K562 (cell line): Measurements from ENCODE around the gene HKDC1. TPM values are rescaled to one million over a fixed set of nuclear protein-coding genes. Genes with fewer than 3 reads are reported as not detected.

Experiments used
- FOXK2 ChIP-seq, 2 experiments: fragments of 450-650 bp; IDR thresholded peaks in 1 of 2; conservative IDR thresholded peaks in 1 of 2; 2 replicates each; pipeline ENCODE4 v1.6.1; 2016; ENCODE audit warnings: low read depth in 2 of 2, mild to moderate bottlenecking in 1 of 2
- HDAC6 ChIP-seq: IDR thresholded peaks from 2 replicates; pipeline ENCODE4 v1.6.1; 2012; ENCODE audit warnings: low read depth, mild to moderate bottlenecking, control low read depth, inconsistent platforms, low read length, moderate library complexity
- JUND ChIP-seq, 2 experiments: IDR thresholded peaks; 2 replicates in 1 of 2; 3 replicates in 1 of 2; pipeline ENCODE4 v1.6.1; 2011; ENCODE audit warnings: borderline replicate concordance in 2 of 2, low read depth in 2 of 2, low read length in 2 of 2, improper control_type of control experiment in 1 of 2, missing biosample characterization in 1 of 2, missing genetic modification characterization in 1 of 2, missing genetic modification reagents in 1 of 2
- PBX2 ChIP-seq, 2 experiments: IDR thresholded peaks in 1 of 2; conservative IDR thresholded peaks in 1 of 2; 2 replicates each; pipeline ENCODE4 v1.6.1; 2016; ENCODE audit warnings: low read depth in 2 of 2, mild to moderate bottlenecking in 1 of 2, missing compliant biosample characterization in 1 of 2, missing genetic modification characterization in 1 of 2, moderate library complexity in 1 of 2
- PTTG1 ChIP-seq: fragments of 450-650 bp; IDR thresholded peaks from 2 replicates; pipeline ENCODE4 v1.6.1; 2016; ENCODE audit warnings: low read depth, mild to moderate bottlenecking, missing genetic modification characterization, missing compliant biosample characterization
- SMAD1 ChIP-seq: fragments of 150-350 bp; IDR thresholded peaks from 2 replicates; pipeline ENCODE4 v1.6.1; 2014; ENCODE audit warnings: low read length, low read depth; ENCODE audit not compliant: partially characterized antibody
- USF1 ChIP-seq: sonication (generic); formaldehyde crosslinking; IDR thresholded peaks from 2 replicates; pipeline ENCODE4 v1.9.0; 2022; ENCODE audit warnings: mild to moderate bottlenecking, missing genetic modification reagents
- ZNF232 ChIP-seq: sonication (generic); formaldehyde crosslinking; IDR thresholded peaks from 2 replicates; pipeline ENCODE4 v1.8.0; 2022; ENCODE audit warnings: mild to moderate bottlenecking, missing genetic modification reagents
- ZNF695 ChIP-seq: fragments of 450-650 bp; formaldehyde crosslinking; IDR thresholded peaks from 2 replicates; pipeline ENCODE4 v1.4.0; 2020; ENCODE audit warnings: mild to moderate bottlenecking, moderate library complexity
- ZNF717 ChIP-seq: fragments of 250-450 bp; sonication (Bioruptor Pico); IDR thresholded peaks from 2 replicates; pipeline ENCODE4 v1.5.0; 2021
- ZNF76 ChIP-seq: fragments of 250-450 bp; sonication (Bioruptor Pico); IDR thresholded peaks from 2 replicates; pipeline ENCODE4 v1.4.0; 2020; ENCODE audit warnings: mild to moderate bottlenecking, moderate library complexity, borderline replicate concordance
- polyA plus RNA-seq, 8 experiments: library from polyadenylated mRNA; depleted of rRNA in 4 of 8; stranded (reverse) in 5 of 8; unstranded in 3 of 8; fragments of >200 nt; fragmentation: Nextera tagmentation in 2 of 8; fragmentation: Illumina TruSeq in 1 of 8; extraction: Ambion mirVana in 2 of 8; extraction: Trizol in 1 of 8; gene quantifications; 2 replicates each; pipeline versions ENCODE4 v1.2.1 to v1.2.3, GENCODE V29; 2011 to 2014; ENCODE audit warnings: inconsistent platforms in 1 of 8, missing spikeins in 1 of 8
- total RNA-seq, 7 experiments: library from RNA; depleted of rRNA in 6 of 7; stranded (reverse); fragments of >200 nt in 6 of 7; fragmentation: Illumina TruSeq in 2 of 7; extraction: Trizol in 2 of 7; gene quantifications; 2 replicates each; pipeline versions ENCODE4 v1.2.1 to v1.2.3, GENCODE V29; 2011 to 2021; ENCODE audit warnings: low replicate concordance in 1 of 7
- TF ChIP-seq, protein P1 (sequence below): sonication (generic); formaldehyde crosslinking; IDR thresholded peaks from 2 replicates; pipeline ENCODE4 v1.8.0; 2022; ENCODE audit warnings: mild to moderate bottlenecking, missing genetic modification reagents
- TF ChIP-seq, protein P2 (sequence below): fragments of 250-450 bp; sonication (Bioruptor Pico); IDR thresholded peaks from 2 replicates; pipeline ENCODE4 v1.9.0; 2021; ENCODE audit warnings: mild to moderate bottlenecking, inconsistent platforms
- TF ChIP-seq, protein P3 (sequence below): fragments of 150-350 bp; conservative IDR thresholded peaks from 2 replicates; pipeline ENCODE4 v1.6.1; 2014; ENCODE audit warnings: low read length

Gene HKDC1
- total and polyA plus RNA-seq, 9 of the 15 experiments (the other 6 are each of a cell fraction or from before 2014, with no cell fraction given) = 0.04 to 0.22 (median 0.11) TPM; not detected in 5

- TF ChIP-seq USF1 (peak; percentile 31; the same call in 1 of the 2 replicates), ZNF695 (CRISPR knock-in tag) (no peak), ZNF76 (CRISPR knock-in tag) (0 out of 2 replicates have a peak, but pooled peaks have one; percentile 14), ZNF232 (0 out of 2 replicates have a peak, but pooled peaks have one; percentile 46), FOXK2 (conservative IDR thresholded peaks at IDR 0.05 in 1 of 2, IDR thresholded peaks at IDR 0.05 in 1 of 2; ENCODE audit: low read depth in 2 of 2) (no peak; a peak in 1 of 4 replicates), PBX2 (CRISPR knock-in tag; IDR thresholded peaks at IDR 0.05; ENCODE audit: low read depth) (no peak), PBX2 (tag; conservative IDR thresholded peaks at IDR 0.05; ENCODE audit: low read depth) (peak; percentile 11; the same call in 1 of the 2 replicates), HDAC6 (no peak), PTTG1 (tag) (peak; percentile 36; the same call in 1 of the 2 replicates), SMAD1 (no peak), JUND (IDR thresholded peaks at IDR 0.05; ENCODE audit: borderline replicate concordance, low read depth, low read length) (peak; percentile 77; the same call in 1 of the 2 replicates), JUND (tag; IDR thresholded peaks at IDR 0.05; ENCODE audit: borderline replicate concordance, low read depth, low read length) (no peak), ZNF717 (0 out of 2 replicates have a peak, but pooled peaks have one; percentile 3)
- TF ChIP-seq, protein P1, sequence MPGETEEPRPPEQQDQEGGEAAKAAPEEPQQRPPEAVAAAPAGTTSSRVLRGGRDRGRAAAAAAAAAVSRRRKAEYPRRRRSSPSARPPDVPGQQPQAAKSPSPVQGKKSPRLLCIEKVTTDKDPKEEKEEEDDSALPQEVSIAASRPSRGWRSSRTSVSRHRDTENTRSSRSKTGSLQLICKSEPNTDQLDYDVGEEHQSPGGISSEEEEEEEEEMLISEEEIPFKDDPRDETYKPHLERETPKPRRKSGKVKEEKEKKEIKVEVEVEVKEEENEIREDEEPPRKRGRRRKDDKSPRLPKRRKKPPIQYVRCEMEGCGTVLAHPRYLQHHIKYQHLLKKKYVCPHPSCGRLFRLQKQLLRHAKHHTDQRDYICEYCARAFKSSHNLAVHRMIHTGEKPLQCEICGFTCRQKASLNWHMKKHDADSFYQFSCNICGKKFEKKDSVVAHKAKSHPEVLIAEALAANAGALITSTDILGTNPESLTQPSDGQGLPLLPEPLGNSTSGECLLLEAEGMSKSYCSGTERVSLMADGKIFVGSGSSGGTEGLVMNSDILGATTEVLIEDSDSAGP (CRISPR knock-in tag) = no peak
- TF ChIP-seq, protein P2, sequence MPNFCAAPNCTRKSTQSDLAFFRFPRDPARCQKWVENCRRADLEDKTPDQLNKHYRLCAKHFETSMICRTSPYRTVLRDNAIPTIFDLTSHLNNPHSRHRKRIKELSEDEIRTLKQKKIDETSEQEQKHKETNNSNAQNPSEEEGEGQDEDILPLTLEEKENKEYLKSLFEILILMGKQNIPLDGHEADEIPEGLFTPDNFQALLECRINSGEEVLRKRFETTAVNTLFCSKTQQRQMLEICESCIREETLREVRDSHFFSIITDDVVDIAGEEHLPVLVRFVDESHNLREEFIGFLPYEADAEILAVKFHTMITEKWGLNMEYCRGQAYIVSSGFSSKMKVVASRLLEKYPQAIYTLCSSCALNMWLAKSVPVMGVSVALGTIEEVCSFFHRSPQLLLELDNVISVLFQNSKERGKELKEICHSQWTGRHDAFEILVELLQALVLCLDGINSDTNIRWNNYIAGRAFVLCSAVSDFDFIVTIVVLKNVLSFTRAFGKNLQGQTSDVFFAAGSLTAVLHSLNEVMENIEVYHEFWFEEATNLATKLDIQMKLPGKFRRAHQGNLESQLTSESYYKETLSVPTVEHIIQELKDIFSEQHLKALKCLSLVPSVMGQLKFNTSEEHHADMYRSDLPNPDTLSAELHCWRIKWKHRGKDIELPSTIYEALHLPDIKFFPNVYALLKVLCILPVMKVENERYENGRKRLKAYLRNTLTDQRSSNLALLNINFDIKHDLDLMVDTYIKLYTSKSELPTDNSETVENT (CRISPR knock-in tag) = no peak
- TF ChIP-seq, protein P3, sequence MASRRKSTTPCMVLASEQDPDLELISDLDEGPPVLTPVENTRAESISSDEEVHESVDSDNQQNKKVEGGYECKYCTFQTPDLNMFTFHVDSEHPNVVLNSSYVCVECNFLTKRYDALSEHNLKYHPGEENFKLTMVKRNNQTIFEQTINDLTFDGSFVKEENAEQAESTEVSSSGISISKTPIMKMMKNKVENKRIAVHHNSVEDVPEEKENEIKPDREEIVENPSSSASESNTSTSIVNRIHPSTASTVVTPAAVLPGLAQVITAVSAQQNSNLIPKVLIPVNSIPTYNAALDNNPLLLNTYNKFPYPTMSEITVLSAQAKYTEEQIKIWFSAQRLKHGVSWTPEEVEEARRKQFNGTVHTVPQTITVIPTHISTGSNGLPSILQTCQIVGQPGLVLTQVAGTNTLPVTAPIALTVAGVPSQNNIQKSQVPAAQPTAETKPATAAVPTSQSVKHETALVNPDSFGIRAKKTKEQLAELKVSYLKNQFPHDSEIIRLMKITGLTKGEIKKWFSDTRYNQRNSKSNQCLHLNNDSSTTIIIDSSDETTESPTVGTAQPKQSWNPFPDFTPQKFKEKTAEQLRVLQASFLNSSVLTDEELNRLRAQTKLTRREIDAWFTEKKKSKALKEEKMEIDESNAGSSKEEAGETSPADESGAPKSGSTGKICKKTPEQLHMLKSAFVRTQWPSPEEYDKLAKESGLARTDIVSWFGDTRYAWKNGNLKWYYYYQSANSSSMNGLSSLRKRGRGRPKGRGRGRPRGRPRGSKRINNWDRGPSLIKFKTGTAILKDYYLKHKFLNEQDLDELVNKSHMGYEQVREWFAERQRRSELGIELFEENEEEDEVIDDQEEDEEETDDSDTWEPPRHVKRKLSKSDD = no peak
Observed at GRCh38 chr10:69316313-69317059, 96.4 kb downstream of the HKDC1 start (continued).
